OCI-LY7 (cell line): ENCODE data around the gene PTPN13.

Experiments
- CTCF ChIP-seq: fragments of 200-600 bp; sonication (generic); conservative IDR thresholded peaks from 2 replicates; pipeline ENCODE4 v1.5.1; 2014; ENCODE audit warnings: mild to moderate bottlenecking, antibody characterized with exemption, low read length, moderate library complexity, mixed read lengths
- EZH2phosphoT487 ChIP-seq: fragments of 200-600 bp; sonication (generic); IDR thresholded peaks from 2 replicates; pipeline ENCODE4 v1.6.1; 2018; ENCODE audit warnings: low read depth, borderline replicate concordance, mild to moderate bottlenecking, mixed run types, antibody characterized with exemption, low read length, moderate library complexity, mixed read lengths

GRCh38 chr4:86557526-86557925 lies 36.6 kb upstream of the PTPN13 start:
- no peak for TF ChIP-seq CTCF
- TF ChIP-seq EZH2phosphoT487, result no peak
